ENCODE measurements around the gene TBC1D14. TPM values are rescaled to one million over a fixed set of nuclear protein-coding genes. Genes with fewer than 3 reads are reported as not detected.
"Not testable (repeated sequence)": the region's sequence is repeated elsewhere in the genome, so short reads cannot be mapped to it uniquely, and the experiment has no call there.

TBC1D14 gene
- total RNA-seq, 6 experiments from 2014 or later = 14.1 to 34.8 (median 30.6) TPM

GRCh38 chr4:6974138-6974848, 64.7 kb downstream of the TBC1D14 start:
- TF ChIP-seq POLR2A (IDR thresholded peaks at IDR 0.05) (no peak), CTCF (IDR thresholded peaks at IDR 0.05) (peak; percentile 92 to 96 (median 94))
- intact Hi-C loops (cut with DNase I) = no loop called here
- H3K36me3 ChIP-seq = no peaks in the 10 kb centered on the region
- ATAC-seq (peak; percentile 96 to 98 (median 98)), DNase-seq (peak; percentile 70 to 79 (median 72))
- 20% methylated on average over 6 of the region's 7 CpGs for WGBS (ENCODE audit: insufficient coverage, low coverage, low lambda C conversion rate, missing lambda C conversion rate)
- H3K9me3 ChIP-seq = no peaks in the 10 kb centered on the region
- H3K4me3 ChIP-seq = no peak overlapping the region
- peaks cover 0 to 13% (median 0%) of the 10 kb centered on the region in 4 donors for H3K4me1 ChIP-seq
- H3K27me3 ChIP-seq = no peaks in the 10 kb centered on the region
- no peak overlapping the region for H3K27ac ChIP-seq

- H3K27ac ChIP-seq; H3K27me3 ChIP-seq; intact Hi-C loops (cut with DNase I); H3K9me3 ChIP-seq; H3K4me1 ChIP-seq; H3K36me3 ChIP-seq; DNase-seq; ATAC-seq; H3K4me3 ChIP-seq: not testable (repeated sequence)
- WGBS (ENCODE audit: insufficient coverage, low coverage, low lambda C conversion rate, missing lambda C conversion rate) = no CpG with 5 or more reads among the region's 33 CpGs
Observed at GRCh38 chr4:6977846-6978245, 68.2 kb downstream of the TBC1D14 start.

GRCh38 chr4:6983544-6984142, 74.0 kb downstream of the TBC1D14 start:
- Histone ChIP-seq H3K27ac (no peak overlapping the region), H3K27me3 (no peaks in the 10 kb centered on the region), H3K9me3 (no peaks in the 10 kb centered on the region), H3K4me1 (peaks cover 0 to 35% (median 9%) of the 10 kb centered on the region in 4 donors), H3K36me3 (no peaks in the 10 kb centered on the region), H3K4me3 (no peak overlapping the region)
- TF ChIP-seq POLR2A (IDR thresholded peaks at IDR 0.05) (no peak), CTCF (IDR thresholded peaks at IDR 0.05) (no peak)
- intact Hi-C loops (cut with DNase I) = loop anchor here in 1 of 2 donors (10.0 kb wide), 1 partner anchor 59 kb away; no protein-coding TSS in a partner anchor
- DNase-seq (no peak), ATAC-seq (no peak)
- WGBS (ENCODE audit: insufficient coverage, low coverage, low lambda C conversion rate, missing lambda C conversion rate) = 46% methylated on average over 4 of the region's 4 CpGs

- Histone ChIP-seq H3K27ac (no peak overlapping the region), H3K4me1 (peaks cover 0 to 35% (median 9%) of the 10 kb centered on the region in 4 donors), H3K9me3 (no peaks in the 10 kb centered on the region), H3K4me3 (no peak overlapping the region), H3K27me3 (no peaks in the 10 kb centered on the region), H3K36me3 (no peaks in the 10 kb centered on the region)
- ATAC-seq (no peak), DNase-seq (no peak)
- intact Hi-C loops (cut with DNase I) = loop anchor here in 1 of 2 donors (10.0 kb wide), 1 partner anchor 60 kb away; no protein-coding TSS in a partner anchor
- no peak for TF ChIP-seq CTCF (IDR thresholded peaks at IDR 0.05)
- no peak for TF ChIP-seq POLR2A (IDR thresholded peaks at IDR 0.05)
- WGBS (ENCODE audit: insufficient coverage, low coverage, low lambda C conversion rate, missing lambda C conversion rate) = 58% methylated on average over 11 of the region's 13 CpGs
Observed at GRCh38 chr4:6984612-6985425, 75.2 kb downstream of the TBC1D14 start.

Data from right lobe of liver (tissue), 6 donors.